Effector CD4-positive, alpha-beta T cell (primary cell): ENCODE measurements around the gene TRIM41.
A peak's percentile ranks its signal among the peaks of the same experiment; 100 is the strongest.
"Not testable (repeated sequence)": the region's sequence is repeated elsewhere in the genome, so short reads cannot be mapped to it uniquely, and the experiment has no call there.

Experiments
- DNase-seq: peaks from one replicate; pipeline ENCODE4 v3.0.0-alpha.2; 2020

The TRIM41 gene

GRCh38 chr5:181259283-181259682 is 36.2 kb downstream of the TRIM41 start:
- DNase-seq = no peak

- DNase-seq = no peak
These were observed 37.1 kb downstream of the TRIM41 start for GRCh38 chr5:181259974-181260719.

GRCh38 chr5:181260720-181261319 is 37.7 kb downstream of the TRIM41 start, which contains the start of gene TRIM52:
Gene TRIM52 (minus strand): TSS chr5:181261143. CDS start chr5:181260813, 330 bp downstream.
- DNase-seq = peak; percentile 90

- no peak for DNase-seq
These were observed 38.4 kb downstream of the TRIM41 start for GRCh38 chr5:181261320-181262049.

- no peak for DNase-seq
These were observed 40.6 kb downstream of the TRIM41 start for GRCh38 chr5:181263633-181264032.

- no peak for DNase-seq
These were observed 42.1 kb downstream of the TRIM41 start for GRCh38 chr5:181265092-181265671.

- DNase-seq = not testable (repeated sequence)
These were observed 44.3 kb downstream of the TRIM41 start for GRCh38 chr5:181267291-181267904.

- not testable (repeated sequence) for DNase-seq
These were observed 44.8 kb downstream of the TRIM41 start for GRCh38 chr5:181267907-181268306.

GRCh38 chr5:181271081-181271480 is 48.0 kb downstream of the TRIM41 start:
- no peak for DNase-seq

- DNase-seq = not testable (repeated sequence)
These were observed 50.3 kb downstream of the TRIM41 start for GRCh38 chr5:181273433-181273744.

GRCh38 chr5:181280251-181280762 is 57.2 kb downstream of the TRIM41 start:
- no peak for DNase-seq

GRCh38 chr5:181281077-181281983 is 58.2 kb downstream of the TRIM41 start:
- no peak for DNase-seq

GRCh38 chr5:181281984-181282316 is 58.9 kb downstream of the TRIM41 start:
- no peak for DNase-seq

- DNase-seq = not testable (repeated sequence)
These were observed 59.3 kb downstream of the TRIM41 start for GRCh38 chr5:181282415-181282814.

GRCh38 chr5:181282874-181283273 is 59.8 kb downstream of the TRIM41 start:
- DNase-seq = no peak

- DNase-seq = no peak
These were observed 60.3 kb downstream of the TRIM41 start for GRCh38 chr5:181283347-181283746.

GRCh38 chr5:181283841-181284755 is 61.0 kb downstream of the TRIM41 start:
- not testable (repeated sequence) for DNase-seq
